Pancreas (tissue), 10 donors: Measurements from ENCODE around the gene PIWIL4. TPM values are rescaled to one million over a fixed set of nuclear protein-coding genes. Genes with fewer than 3 reads are reported as not detected.

Source experiments
- ATAC-seq, 4 donors: fragments of 200-7000 bp; cut with Tn5 transposase; one replicate each; pipeline versions ENCODE4 v1.8.0 to v1.9.1; 2020; ENCODE audit warnings: mild to moderate bottlenecking in 4 of 4, moderate library complexity in 4 of 4
- DNase-seq, 6 donors: peaks; one replicate each; pipeline ENCODE4 v3.0.0-alpha.2; 2020
- FAIRE-seq: peaks from 2 replicates; lab custom pipeline; 2012; peaks lifted over from hg19 to GRCh38; lab: Jason Lieb, UNC
- H3K27ac ChIP-seq, 4 donors: fragments of 200-600 bp; sonication (generic); 1 replicate in 3 of 4; 2 replicates in 1 of 4; pipeline versions ENCODE4 v1.5.0 to v1.8.0; 2020
- H3K27me3 ChIP-seq, 4 donors: fragments of 200-600 bp; one replicate each; pipeline ENCODE4 v1.8.0; 2021
- H3K36me3 ChIP-seq, 3 donors: fragments of 200-600 bp; sonication (generic) in 1 of 3; one replicate each; pipeline versions ENCODE4 v1.5.0 to v1.8.0; 2020 to 2021
- H3K4me1 ChIP-seq, 3 donors: fragments of 200-600 bp; one replicate each; pipeline ENCODE4 v1.8.0; 2021
- H3K4me3 ChIP-seq, 4 donors: fragments of 200-600 bp; sonication (generic) in 2 of 4; one replicate each; pipeline versions ENCODE4 v1.5.0 to v1.8.0; 2020 to 2021
- H3K9me3 ChIP-seq, 4 donors: fragments of 200-600 bp; one replicate each; pipeline ENCODE4 v1.8.0; 2021
- CTCF ChIP-seq, 4 donors: fragments of 200-600 bp; sonication (generic) in 3 of 4; IDR thresholded peaks; one replicate each; pipeline versions ENCODE4 v1.5.0 to v1.8.0; 2021; ENCODE audit warnings: antibody characterized with exemption in 4 of 4
- WGBS, 2 donors: extraction: QIAGEN DNeasy Blood & Tissue Kit; methylation state at CpG; one replicate each; pipeline ENCODE4 v1.1.7; 2013; 5-methylcytosine and 5-hydroxymethylcytosine counted together
- intact Hi-C, 3 donors: fragments of 100-400 bp; cut with DNase I; formaldehyde crosslinking; loops; one replicate each; pipeline versions ENCODE4 v1.11.1 to v1.14.2; 2022
- polyA plus RNA-seq, 2 donors: library from polyadenylated mRNA; stranded (reverse); fragments of 200-250 nt; gene quantifications; one replicate each; pipeline ENCODE4 v1.2.3, GENCODE V29; 2013
- total RNA-seq, 6 donors: library from RNA; stranded (reverse); fragmentation: NEBNext Ultra II Directional in 4 of 6; extraction: Animal tissue kit (Norgen Biotek cat#: 25700) in 4 of 6; gene quantifications; one replicate each; pipeline versions ENCODE4 v1.2.1 to v1.2.4, GENCODE V29; 2021 to 2023
- donor health status: healthy with polysubstance abuse.
- donor health status: DM: no; HTN: no; CAD: no; lungs with moderate emphysema.
- donor health status: DM: no; HTN: no; CAD: no.
- donor health status: control.
- donor health status: control.
- donor health status: Bipolar disorder and iron deficiency.
- donor health status: DM: yes; HTN: yes; CAD: no.
- donor health status: DM: no; HTN: no; CAD: no.
- donor health status: DM: no; HTN: no; CAD: no.
- donor health status: DM: yes; HTN: yes; CAD: no.

Gene PIWIL4
- total and polyA plus RNA-seq, 8 donors = 4.0 to 12.3 (median 5.6) TPM

- no peak for ATAC-seq
- 94 to 98% methylated on average over 7 of the region's 7 CpGs for WGBS, 2 donors
- Histone ChIP-seq H3K27me3 (no peaks in the 10 kb centered on the region), H3K4me3 (no peak overlapping the region), H3K36me3 (no peaks in the 10 kb centered on the region), H3K27ac (no peak overlapping the region), H3K9me3 (no peaks in the 10 kb centered on the region), H3K4me1 (no peaks in the 10 kb centered on the region)
- DNase-seq = no peak
- intact Hi-C loops = no loop called here
- no peak for TF ChIP-seq CTCF (IDR thresholded peaks at IDR 0.05)
- FAIRE-seq = no peak
These were observed 87.0 kb downstream of the PIWIL4 start for GRCh38 chr11:94654201-94654600.

DNA sequence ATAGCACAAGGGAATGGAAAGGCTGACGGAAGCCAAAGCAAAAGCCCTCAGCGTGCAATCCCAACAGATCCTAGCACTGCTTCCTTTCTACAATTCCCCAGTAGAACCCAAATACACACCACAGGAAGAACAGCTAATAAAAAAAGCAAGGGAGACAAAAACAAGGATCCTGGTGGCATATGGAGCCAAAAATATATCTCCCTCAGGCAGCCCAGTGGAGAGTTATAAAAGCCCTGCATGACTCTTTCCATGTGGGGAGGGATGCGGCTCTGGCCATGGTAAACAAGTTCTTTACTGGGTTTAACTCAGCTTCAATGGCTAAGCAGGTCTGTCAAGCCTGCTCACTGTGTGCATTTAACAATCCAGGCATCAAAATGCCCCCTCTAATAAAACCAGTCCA is 88.1 kb downstream of the PIWIL4 start:
- intact Hi-C loops = no loop called here
- H3K27ac ChIP-seq = no peak overlapping the region
- FAIRE-seq (no peak), DNase-seq (no peak), ATAC-seq (no peak)
- H3K4me1 ChIP-seq = no peaks in the 10 kb centered on the region
- H3K36me3 ChIP-seq = no peaks in the 10 kb centered on the region
- H3K27me3 ChIP-seq = no peaks in the 10 kb centered on the region
- TF ChIP-seq CTCF (IDR thresholded peaks at IDR 0.05) = no peak
- no peak overlapping the region for H3K4me3 ChIP-seq
- H3K9me3 ChIP-seq = no peaks in the 10 kb centered on the region
- 73 to 93% methylated on average over 3 of the region's 3 CpGs for WGBS, 2 donors

DNA sequence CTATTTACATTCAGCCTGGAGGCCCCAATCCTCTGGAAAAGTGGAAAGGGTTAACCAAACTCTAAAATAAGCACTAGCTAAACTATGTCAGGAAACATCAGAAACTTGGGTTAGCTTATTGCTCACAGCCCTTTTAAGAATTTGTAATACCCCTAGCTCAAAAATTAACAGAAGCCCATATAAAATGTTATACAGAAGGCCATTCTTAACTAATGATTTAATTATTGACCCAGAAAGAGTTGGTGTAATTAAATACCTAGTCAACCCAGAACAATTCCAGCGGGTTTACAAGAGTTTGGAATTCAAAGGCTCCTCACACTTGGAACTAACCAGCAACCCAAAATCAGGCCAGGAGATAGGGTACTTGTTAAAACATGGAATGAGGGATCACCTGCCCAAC is 88.8 kb downstream of the PIWIL4 start:
- no peaks in the 10 kb centered on the region for H3K36me3 ChIP-seq
- H3K4me3 ChIP-seq = no peak overlapping the region
- 66 to 75% methylated on average over 1 of the region's 1 CpG for WGBS, 2 donors
- H3K27ac ChIP-seq = no peak overlapping the region
- TF ChIP-seq CTCF (IDR thresholded peaks at IDR 0.05) = no peak
- FAIRE-seq = no peak
- ATAC-seq = peak in 2 of 4 donors; percentile 26 to 35
- H3K4me1 ChIP-seq = no peaks in the 10 kb centered on the region
- no peak for DNase-seq
- intact Hi-C loops = no loop called here
- H3K27me3 ChIP-seq = no peaks in the 10 kb centered on the region
- no peaks in the 10 kb centered on the region for H3K9me3 ChIP-seq

- H3K27me3 ChIP-seq = no peaks in the 10 kb centered on the region
- intact Hi-C loops = no loop called here
- FAIRE-seq (no peak), ATAC-seq (no peak), DNase-seq (no peak)
- whole genome bisulfite sequencing, 2 donors = 91 to 95% methylated on average over 6 of the region's 6 CpGs
- TF ChIP-seq CTCF (IDR thresholded peaks at IDR 0.05) = no peak
- no peaks in the 10 kb centered on the region for H3K9me3 ChIP-seq
- H3K36me3 ChIP-seq = no peaks in the 10 kb centered on the region
- H3K27ac ChIP-seq = no peak overlapping the region
- H3K4me1 ChIP-seq = no peaks in the 10 kb centered on the region
- no peak overlapping the region for H3K4me3 ChIP-seq
These were observed 89.8 kb downstream of the PIWIL4 start for GRCh38 chr11:94656968-94657367.

- DNase-seq = no peak
- Histone ChIP-seq H3K36me3 (no peaks in the 10 kb centered on the region), H3K4me3 (no peak overlapping the region), H3K27ac (no peak overlapping the region), H3K9me3 (no peaks in the 10 kb centered on the region), H3K27me3 (no peaks in the 10 kb centered on the region), H3K4me1 (no peaks in the 10 kb centered on the region)
- intact Hi-C loops = no loop called here
- FAIRE-seq = no peak
- no peak for TF ChIP-seq CTCF (IDR thresholded peaks at IDR 0.05)
- ATAC-seq = no peak
- 88 to 94% methylated on average over 3 of the region's 3 CpGs for WGBS, 2 donors
These were observed 90.5 kb downstream of the PIWIL4 start for GRCh38 chr11:94657629-94658028.
